Measurements from ENCODE around the gene HEATR1.
A peak's percentile ranks its signal among the peaks of the same experiment; 100 is the strongest.
"Not testable (repeated sequence)": the region's sequence is repeated elsewhere in the genome, so short reads cannot be mapped to it uniquely, and the experiment has no call there.

The HEATR1 gene

DNA sequence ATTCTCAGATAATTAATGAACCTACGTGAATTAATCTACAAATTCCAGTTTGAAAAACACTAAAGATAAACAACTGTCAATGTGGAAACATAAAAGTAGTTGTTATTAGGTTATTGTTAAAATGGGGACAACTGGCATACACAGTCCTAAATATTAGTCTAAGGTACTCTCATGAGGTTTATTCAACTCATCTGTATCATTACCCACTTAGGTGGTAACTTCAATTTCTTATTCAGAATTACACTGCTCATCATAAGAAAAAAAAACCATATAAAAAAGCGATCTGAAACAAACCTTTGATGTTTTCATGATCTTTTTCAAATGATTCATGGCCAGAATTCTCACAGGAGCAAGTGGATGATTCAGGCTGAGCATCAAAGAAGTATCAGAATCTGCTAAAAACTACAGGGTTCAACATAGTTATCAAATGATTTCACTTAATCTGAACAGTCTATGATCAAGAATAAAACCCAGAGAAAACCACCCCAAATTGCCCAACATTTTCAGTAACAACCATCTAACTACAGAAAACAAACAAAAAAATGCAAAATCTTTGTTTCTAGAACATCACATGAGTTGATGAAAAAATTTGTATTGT lies 13.7 kb downstream of the HEATR1 start:
- DNase-seq = no peak

- no peak for DNase-seq
Observed at GRCh38 chr1:236589531-236589930, 14.8 kb downstream of the HEATR1 start.

DNA sequence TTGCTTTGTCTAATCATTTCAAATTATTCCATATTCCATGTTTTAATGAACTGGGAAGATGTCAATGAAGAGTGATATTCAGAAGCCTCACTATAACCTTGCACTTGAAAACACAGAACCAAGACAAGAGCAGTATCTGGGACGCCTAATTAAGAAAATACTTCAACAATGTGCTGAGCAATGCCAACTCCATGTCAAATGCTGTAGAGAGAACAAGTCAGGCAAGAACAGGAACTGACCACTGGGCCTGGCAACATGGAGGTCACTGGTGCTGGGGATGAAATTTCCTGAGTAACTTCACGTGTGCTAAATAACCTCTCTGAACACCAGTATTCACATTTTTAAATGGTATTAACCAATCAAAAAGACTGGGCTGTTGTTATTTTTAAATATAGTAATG lies 22.8 kb downstream of the HEATR1 start:
- no peak for DNase-seq

DNA sequence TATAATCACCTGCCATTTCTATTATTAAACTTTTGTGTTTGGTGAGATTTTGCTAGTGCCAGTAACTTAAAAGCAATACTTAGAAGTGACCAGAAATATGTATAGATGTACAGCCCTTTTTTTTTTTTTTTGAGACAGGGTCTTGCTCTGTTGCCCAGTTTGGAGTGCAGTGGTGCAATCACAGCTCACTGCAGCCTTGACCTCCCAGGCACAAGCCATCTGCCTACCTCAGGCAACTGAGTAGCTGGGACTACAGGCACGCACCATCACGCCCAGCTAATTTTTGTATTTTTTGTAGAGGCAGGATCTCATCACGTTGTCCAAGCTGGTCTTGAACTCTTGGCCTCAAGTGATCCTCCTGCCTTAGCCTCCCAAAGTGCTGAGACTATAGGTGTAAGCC lies 23.9 kb downstream of the HEATR1 start:
- DNase-seq = not testable (repeated sequence)

- no peak for DNase-seq
Observed at GRCh38 chr1:236578661-236579060, 25.7 kb downstream of the HEATR1 start.

DNA sequence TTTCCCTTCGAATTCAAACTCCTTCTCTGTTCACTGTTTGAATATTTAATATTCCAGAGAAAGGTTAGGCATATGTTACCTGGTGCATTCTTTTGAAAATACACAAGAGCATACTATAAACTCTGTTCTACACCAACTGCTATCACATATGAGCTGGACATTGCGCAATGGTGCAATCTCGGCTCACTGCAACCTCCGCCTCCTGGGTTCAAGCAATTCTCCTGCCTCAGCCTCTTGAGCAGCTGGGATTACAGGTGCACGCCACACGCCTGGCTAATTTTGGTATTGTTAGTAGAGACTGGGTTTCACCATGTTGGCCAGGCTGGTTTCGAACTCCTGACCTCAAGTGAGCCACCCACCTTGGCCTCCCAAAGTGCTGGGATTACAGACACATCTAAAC lies 27.3 kb downstream of the HEATR1 start:
- DNase-seq = not testable (repeated sequence)

DNA sequence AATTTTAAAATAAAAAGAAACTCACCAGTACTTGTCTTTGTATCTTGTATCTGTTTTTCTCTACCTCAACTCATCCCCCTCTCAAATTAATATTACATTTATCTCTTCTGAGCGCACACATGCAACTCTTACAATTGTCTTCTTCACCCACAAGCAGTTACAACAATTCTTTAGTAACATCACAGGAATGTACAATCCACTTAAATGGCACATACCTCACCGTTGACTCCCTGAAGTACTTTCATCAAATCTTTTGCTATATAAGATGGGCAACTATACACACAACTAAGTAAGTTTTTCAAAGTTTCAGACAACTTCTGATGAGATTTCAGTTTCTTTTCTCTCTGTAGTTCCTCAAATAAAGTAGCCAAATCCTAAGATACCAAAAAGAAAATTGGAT lies 28.3 kb downstream of the HEATR1 start:
- DNase-seq = no peak

GRCh38 chr1:236575523-236575922 lies 28.8 kb downstream of the HEATR1 start:
- peak; percentile 2 for DNase-seq

DNA sequence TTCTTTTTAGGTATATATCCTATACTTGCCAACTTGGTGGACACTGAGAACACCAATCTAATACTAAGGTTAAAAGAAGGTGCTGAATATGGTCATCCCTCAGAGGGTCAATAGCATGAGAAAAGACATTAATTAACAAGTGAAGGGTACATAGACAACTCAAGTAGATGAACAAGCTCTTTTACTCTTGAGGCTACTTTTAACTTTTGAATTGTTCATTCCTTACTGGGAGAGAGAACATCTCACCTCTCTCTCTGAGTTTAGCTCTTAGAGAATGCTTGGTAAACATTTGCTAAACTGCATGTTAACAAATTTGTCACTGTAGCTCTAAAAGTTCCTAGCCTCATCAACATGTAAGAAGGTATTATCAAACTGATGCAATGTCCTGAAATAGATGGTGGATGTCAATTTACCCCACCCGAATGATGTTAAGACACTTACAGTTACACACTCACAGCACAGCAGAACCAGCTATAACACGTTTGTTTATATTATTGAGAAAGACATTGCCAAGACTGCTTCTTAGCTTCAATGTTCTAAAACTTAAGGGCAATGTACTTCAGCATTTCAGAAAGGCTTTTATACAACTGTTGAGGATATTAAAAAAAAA lies 35.9 kb downstream of the HEATR1 start:
- DNase-seq = no peak

- DNase-seq = no peak
Observed at GRCh38 chr1:236565530-236565929, 38.8 kb downstream of the HEATR1 start.

DNA sequence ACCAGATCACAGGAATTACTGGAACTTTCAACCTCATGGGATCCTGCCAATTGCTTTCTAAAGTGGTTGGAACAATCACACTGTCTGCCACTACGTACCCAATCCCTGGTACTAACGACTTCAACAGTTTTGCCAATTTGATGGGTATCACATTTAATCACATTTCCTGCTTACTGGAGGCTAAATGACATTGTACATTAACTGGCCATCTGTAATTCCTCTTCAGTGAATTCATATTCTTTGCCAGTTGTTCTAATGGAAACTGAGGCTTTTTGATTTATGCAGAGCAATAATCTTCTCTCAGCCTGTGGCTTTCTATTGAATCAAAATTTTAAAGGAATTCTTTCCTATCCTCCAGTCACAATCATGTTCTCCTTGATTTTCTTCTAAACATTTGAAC lies 42.3 kb downstream of the HEATR1 start:
- DNase-seq = no peak

DNA sequence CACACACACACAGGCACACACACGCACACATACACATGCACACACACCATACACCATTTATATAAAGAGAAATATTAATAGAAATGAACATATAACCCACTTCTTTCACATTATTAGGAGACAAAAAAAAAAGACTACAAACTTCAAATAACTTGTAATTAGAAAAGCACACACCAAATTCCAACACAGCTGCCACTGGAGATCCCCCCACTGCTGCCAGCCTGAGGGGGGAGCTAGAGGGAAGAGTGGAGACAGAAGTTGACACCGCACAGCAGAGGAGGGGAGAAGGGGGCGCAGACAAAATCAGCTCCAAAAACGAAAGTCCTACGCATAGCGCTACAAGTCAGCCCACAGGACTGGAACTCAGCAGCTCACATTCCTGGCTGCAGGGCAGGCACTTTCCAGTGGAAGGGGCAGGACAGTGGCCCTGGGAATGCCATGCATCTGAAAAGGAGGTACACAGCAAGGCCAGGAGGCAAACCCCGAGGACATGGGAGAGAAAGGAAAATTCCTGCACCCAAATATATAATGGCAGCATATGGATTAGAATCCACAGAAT lies 44.0 kb downstream of the HEATR1 start:
- no peak for DNase-seq

GRCh38 chr1:236558846-236559245 lies 45.5 kb downstream of the HEATR1 start:
- DNase-seq = no peak

GRCh38 chr1:236558081-236558480 lies 46.2 kb downstream of the HEATR1 start:
- DNase-seq = no peak

DNA sequence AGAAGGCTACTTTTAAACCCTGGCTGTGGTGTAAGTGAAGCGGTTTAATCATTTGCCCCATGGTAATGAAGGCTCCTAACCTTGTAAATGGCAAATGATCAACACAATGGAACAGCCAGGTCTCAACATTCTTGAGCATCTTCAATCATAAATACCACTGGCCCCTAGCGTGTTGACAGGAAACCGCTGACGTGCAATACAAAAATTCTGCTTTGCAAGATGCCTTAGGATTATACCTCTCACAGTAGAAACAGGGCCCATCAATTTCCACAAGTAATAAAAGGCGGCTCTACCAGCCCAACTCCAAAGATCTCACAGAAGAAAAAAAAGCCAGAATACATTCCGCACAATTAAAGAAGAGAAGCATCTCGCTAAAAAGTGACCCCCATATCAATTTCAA lies 47.7 kb downstream of the HEATR1 start:
- no peak for DNase-seq

DNA sequence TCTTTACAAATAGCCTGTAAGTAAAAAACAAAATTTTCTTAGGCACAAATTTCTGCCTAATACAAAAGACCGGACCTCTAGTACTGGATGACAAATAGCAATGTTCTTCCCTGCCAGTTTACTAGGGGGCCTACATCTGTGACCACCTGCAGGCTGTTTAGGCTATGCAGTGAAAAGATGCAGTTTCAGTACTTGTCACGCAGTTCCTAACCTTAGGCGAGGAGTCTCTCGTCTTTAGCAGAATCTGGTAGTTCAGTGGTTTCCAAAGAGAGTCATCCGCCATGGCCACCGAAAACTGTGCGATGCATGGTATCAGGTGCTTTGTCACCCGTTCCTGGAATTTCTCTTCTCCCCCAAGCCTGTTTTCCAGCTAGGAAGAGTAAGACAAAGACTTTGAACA lies 50.9 kb downstream of the HEATR1 start:
- no peak for DNase-seq

GRCh38 chr1:236552901-236553300 lies 51.4 kb downstream of the HEATR1 start:
- no peak for DNase-seq

DNA sequence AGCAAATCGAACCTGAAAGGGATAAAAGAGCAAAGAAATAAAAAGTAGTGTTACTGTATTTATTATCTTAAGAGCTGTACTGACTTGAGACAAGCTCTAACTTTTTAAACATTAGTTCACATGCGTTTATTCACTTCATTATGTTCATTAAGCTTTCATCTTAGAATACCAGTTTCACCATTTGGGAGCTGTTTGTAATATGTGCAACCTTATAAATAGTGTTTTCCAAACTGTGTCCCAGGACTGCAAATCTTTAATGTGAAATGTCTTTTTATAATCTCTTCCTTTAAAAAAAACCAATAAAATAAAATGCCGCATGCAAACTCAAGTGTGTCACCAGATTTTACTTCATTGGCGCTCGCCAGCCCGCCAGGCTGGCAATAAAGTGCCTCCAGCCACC lies 52.2 kb downstream of the HEATR1 start:
- no peak for DNase-seq

DNA sequence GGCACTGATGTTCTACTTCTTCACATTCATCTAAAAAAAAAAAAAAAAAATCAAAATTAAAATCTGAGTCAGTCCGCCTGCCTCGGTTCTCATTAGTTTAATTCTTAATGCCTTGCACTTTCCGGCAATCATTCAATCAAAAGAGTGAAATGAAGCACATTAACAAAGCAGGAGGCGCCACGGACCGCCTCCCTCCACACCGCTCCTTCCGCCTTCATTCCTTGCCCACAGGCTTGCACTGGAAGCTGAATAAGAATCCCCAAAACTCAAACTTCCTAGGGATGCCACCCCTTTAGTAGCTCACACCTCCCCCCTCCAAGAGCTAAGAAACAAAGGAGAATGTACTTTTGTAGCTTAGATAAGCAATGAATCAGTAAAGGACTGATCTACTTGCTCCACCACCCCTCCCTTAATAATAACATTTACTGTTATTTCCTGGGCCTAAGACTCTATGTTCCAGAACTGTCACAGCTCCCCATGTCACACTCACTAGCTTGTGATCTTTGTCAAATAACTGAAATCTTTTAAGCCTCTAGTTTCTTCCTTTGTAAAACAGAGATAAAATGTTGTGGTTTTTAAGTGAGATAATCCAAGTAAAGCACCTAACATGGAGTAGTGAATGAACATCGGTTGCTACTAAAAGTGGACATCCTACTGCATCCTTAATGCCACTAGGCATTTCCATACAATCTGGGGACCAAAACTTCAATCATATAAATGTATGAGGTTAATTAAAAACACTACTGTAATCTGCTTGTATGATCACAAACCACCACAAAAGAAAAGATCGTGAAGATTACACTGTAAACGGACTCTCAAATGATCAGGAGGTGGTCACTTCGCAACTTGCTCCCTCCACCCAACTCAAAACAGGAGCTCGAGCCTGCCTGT lies 53.1 kb downstream of the HEATR1 start:
- no peak for DNase-seq

DNA sequence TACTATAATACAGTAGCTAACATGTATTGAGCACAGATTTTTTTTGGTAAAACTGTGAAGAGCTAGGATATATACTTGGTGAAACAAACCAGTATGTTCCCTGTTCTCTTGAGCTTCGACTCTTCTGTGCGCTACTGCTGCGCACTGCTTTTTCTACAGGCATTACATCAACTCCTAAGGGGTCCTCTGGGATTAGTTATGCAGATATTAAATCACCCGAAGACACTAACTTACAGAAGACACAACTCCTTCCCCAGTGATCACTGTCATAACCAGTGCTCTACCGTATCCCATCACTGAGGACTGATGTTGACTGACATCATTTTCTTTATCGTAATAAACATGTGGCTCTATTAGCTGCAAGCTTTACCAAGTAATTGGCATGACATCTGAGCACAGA lies 55.9 kb downstream of the HEATR1 start:
- no peak for DNase-seq

GRCh38 chr1:236545621-236546169 lies 58.6 kb downstream of the HEATR1 start:
- DNase-seq = no peak

DNA sequence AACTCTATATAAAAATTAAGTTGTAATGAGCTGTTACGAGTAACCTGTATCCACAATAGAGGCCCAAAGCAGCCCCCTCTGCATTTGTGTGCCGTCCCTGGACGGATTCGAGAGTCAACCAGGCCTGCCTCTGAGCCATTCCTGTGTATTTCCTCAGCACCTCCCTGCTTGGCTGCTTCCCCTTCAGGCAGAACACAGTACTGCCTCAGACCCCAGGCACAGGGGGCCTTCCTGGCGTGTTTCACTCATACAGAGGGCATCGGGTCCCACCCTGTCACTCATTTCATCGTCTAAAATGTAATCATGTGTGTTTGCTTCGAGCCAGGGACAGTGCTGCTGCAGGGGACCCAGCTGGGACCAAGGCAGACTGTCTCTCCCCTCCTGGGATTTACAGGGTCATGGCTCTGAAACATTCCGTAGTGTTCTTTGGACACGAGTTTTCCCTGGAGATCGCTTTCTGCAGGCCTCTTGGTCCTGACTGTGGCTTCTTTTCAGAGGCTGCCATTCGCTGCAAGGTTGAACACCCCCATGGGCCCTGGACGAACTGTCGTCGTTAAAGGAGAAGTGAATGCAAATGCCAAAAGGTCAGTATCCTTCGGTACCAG lies 61.1 kb downstream of the HEATR1 start:
- DNase-seq = no peak

DNA sequence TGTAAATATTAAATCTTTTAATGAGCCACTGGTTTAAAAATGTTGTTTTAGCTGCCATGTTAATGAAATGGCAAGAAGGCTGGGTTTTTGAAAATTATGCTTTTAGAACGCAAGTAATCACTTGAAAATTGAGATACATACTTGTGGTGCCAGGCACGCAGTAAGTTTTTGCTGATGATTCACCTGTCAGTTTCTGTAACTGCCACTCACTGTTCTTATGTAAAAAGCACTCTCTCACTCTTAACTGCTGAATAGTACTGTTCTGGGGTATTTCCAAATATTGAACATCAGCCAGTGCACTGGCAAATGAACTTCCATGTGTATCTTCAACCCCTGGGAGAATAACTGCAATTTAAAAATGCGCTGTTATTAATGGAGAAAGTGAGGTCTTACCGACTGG lies 62.6 kb downstream of the HEATR1 start:
- no peak for DNase-seq
